NB4 (cell line): Measurements from ENCODE around the gene HYLS1.

ENCODE experiments used
- CTCF ChIP-seq: IDR thresholded peaks from one replicate; pipeline ENCODE4 v1.5.1; 2012; ENCODE audit warnings: low read depth, low read length
- MYC ChIP-seq: IDR thresholded peaks from 2 replicates; pipeline ENCODE4 v1.6.1; 2011; ENCODE audit warnings: low read depth, low read length
- POLR2A ChIP-seq: IDR thresholded peaks from 2 replicates; pipeline ENCODE4 v1.6.1; 2011; ENCODE audit warnings: mild to moderate bottlenecking; ENCODE audit not compliant: insufficient read length; ENCODE audit errors: extremely low read depth
- TF ChIP-seq, protein P1 (sequence below): IDR thresholded peaks from 2 replicates; pipeline ENCODE4 v1.6.1; 2011; ENCODE audit warnings: low read depth, low read length

DNA sequence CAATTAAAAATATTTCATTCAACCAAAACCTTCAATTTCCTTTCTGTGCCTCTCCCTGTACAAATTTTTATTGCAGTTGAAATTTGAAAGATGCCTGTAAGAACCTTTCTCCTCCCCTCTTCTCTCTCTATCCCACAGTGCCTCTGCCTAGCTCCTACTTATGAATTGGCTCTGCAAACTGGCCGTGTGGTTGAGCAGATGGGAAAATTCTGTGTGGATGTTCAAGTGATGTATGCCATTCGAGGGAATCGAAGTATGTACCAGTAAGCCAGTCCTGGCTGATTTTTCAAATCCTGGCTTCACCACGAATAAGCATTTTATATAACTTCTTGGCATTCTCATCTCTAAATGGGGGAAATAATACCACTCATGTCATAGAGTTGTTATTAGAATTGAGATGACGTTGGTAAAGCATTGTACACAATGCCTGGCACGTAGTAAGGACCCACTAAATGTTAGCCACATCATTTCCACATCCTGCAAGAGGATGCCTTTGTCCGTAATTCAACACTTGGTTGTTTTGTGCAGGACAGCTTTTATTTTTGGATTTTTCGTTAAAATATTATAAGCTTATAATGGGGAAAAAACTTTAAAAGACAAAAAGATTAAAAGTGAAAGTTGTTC is 22.9 kb downstream of the HYLS1 start:
- TF ChIP-seq CTCF (no peak), POLR2A (no peak), MYC (no peak)
- TF ChIP-seq, protein P1, sequence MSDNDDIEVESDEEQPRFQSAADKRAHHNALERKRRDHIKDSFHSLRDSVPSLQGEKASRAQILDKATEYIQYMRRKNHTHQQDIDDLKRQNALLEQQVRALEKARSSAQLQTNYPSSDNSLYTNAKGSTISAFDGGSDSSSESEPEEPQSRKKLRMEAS, result no peak
